Stimulated activated CD8-positive, alpha-beta memory T cell treated with anti-CD3 and anti-CD28 coated beads, Interleukin-15, amount 100 ng/mL, for 48 hours (primary cell): ENCODE results near the gene EN2.
"Not testable (repeated sequence)": the region's sequence is repeated elsewhere in the genome, so short reads cannot be mapped to it uniquely, and the experiment has no call there.

Experiments
- DNase-seq, 2 donors: peaks; one replicate each; pipeline ENCODE4 v3.0.0-alpha.2; 2020; ENCODE audit warnings: low read depth in 2 of 2

The EN2 gene

GRCh38 chr7:155425887-155426286, 32.0 kb upstream of the EN2 start:
- no peak for DNase-seq

- DNase-seq, result no peak
These were observed 31.2 kb upstream of the EN2 start for GRCh38 chr7:155426543-155427410.

DNA sequence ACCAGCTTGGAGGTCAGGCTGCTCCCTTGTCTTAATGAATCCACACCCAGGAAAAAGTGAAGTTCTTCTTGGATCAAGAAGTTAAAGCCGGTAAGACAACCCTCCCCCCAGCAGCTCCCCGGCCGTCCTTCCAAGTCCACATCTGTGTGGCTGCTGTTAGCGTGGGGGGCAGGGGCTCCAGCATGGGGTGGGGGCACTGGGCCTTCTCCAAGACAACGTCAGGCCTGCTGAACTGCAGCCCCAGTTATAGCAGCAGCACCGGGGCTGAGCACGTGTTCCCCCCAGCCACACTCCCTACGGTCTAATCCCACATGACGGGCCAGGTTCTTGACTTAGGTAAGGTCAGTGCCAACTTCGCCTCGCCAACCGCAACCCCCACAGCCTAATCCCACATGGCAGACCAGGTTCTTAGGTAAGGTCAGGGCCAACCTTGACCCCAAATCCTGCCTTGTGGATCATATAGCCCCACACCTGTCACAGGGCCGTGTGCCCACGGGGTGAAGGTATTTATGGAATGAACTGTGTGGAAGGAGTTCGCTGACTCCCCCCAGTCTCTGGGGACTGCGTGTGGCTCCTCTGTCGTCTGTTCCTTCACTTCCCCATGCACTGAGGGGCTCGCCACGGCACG, 30.4 kb upstream of the EN2 start:
- no peak for DNase-seq

DNA sequence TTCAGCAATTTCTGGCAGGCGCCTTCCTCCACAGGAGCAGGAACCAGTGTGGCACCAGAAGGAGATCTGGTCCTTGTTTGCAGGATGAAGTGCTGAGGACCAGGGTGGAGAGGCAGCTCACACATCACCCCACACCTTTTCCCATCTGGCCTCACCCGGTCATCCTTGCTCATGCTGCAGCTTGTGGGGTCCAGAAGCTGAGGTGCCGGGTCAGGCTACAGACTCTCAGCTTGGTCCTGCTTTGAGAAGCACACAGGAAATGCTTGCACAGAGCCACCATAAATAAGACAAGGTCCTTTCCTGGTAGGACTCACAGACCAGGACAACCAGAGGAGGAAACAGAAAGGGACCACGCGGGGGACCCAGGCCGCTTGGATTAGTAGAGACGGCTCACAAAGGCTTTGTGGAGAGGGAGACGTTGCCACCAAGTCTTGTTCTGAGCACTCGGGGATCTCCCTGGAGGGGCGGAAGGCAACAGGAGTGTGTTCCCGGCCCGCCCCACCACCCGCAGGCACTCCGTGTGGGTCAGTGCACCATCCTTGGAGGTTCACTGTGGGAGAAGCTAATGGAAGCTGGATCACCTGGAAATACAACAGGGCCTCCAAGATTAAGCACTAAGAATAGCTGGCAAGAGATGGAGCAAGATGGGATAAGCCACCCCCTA, 29.6 kb upstream of the EN2 start:
- no peak for DNase-seq

GRCh38 chr7:155429651-155430050, 28.3 kb upstream of the EN2 start:
- no peak for DNase-seq

DNA sequence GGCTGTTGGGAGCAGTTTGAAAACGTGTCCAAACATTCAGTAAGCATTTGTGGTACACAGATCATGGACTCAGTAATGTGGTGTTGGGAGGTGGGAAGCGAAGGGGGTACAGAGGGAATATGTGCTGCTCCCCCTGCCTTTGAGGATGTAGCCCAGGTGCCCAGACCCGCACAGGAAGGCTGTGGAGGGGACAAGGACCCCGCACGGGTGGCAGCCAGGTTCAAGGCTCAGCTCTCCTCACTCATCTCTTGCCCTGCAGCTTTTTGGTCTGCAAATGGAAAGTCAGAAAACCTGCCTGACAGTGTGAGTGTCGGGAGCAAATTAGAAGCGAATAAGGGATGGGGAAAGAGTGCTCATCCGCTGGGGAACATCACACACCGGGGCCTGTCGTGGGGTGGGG, 27.3 kb upstream of the EN2 start:
- DNase-seq, result no peak

GRCh38 chr7:155431231-155431630, 26.7 kb upstream of the EN2 start:
- DNase-seq, result no peak

GRCh38 chr7:155431711-155432110, 26.2 kb upstream of the EN2 start:
- no peak for DNase-seq

GRCh38 chr7:155435110-155435509, 22.8 kb upstream of the EN2 start:
- DNase-seq, result no peak

- no peak for DNase-seq
These were observed 20.1 kb upstream of the EN2 start for GRCh38 chr7:155437836-155438235.

DNA sequence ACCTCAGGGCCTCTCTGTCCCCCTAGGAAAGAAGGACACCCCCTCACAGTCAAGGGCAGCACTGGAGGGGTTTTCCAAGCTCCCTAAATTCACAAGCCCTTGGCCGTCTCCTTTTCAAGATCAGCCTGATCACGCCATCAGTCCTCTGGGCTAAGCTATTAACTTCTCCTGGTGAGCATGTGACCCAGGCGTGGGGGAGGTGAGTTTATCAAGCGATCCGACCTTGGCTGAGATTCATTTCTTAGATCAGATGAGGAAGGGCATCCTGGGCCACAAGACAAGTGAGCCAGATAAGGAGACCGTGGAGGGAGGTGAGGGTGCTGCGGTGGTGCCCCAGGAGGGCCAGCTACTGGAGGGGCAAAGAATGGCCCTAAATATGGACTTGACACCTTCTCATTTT, 19.2 kb upstream of the EN2 start:
- DNase-seq, result no peak

DNA sequence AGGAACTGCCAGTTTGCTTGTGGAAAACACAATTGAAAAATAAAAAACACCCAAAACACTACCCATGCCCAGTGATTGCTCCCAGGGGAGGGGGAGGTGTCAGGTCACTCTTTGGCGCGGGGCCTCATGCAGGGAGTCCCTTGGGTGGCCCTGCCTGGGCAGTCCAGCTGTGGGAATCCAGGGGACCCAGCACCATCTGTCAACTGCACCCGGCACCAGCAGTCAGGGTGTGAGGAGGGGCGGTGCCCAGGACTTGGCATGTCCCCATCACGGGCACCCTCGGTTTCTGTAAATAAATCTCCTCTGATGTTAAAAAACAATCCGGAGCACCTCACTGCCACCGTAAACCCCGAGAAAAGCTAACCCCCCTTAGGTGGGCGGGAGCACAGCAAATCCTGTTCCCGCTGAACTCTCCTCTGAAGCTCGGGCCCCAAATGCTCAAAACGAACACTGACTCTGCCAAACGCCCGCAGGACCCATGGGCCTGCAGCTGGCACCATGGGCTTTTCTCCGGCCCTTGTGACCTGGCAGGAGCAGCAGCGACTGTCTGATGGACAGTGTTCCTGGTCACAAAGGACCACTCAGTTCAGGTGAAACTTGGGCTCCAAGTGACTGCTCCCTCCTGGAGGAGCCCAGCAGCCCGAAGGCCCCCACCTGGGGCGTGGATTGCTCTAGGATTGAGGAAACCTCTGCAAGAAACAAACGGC, 18.5 kb upstream of the EN2 start:
- no peak for DNase-seq

DNA sequence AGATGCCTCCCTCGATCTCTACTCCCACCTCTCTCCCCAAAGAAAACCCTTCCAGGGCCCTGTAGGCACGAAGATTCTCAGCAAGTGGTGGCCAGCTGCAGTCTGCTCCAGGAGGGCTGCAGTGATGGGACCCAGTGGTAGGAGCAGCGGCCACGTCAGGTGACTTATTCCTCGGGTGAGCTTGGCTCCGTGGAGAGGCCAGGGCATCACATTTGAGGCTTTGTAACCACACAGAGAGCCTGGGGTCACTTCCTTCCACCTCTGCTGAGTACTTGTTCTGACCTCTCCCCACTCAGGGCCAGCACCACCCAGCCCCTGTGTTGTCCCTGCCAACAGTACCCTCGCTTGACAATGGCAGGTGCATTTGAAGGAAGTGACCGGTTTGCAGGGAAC, 17.9 kb upstream of the EN2 start:
- no peak for DNase-seq

- DNase-seq, result no peak
These were observed 16.1 kb upstream of the EN2 start for GRCh38 chr7:155441856-155442255.

GRCh38 chr7:155444746-155445145, 13.2 kb upstream of the EN2 start:
- DNase-seq, result no peak

DNA sequence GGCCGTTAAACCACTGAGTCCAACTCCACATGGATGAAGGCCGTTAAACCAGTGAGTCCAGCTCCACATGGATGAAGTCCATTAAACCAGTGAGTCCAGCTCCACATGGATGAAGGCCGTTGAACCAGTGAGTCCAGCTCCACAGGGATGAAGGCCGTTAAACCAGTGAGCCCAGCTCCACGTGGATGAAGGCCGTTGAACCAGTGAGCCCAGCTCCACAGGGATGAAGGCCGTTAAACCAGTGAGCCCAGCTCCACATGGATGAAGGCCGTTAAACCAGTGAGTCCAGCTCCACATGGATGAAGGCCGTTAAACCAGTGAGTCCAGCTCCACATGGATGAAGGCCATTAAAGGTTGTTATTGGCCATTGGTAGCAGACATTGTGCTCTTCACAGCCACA, 12.3 kb upstream of the EN2 start:
- DNase-seq, result not testable (repeated sequence)

GRCh38 chr7:155447603-155448002, 10.3 kb upstream of the EN2 start:
- DNase-seq, result no peak

- no peak for DNase-seq
These were observed 9.3 kb upstream of the EN2 start for GRCh38 chr7:155448632-155449007.

- no peak for DNase-seq
These were observed 8.7 kb upstream of the EN2 start for GRCh38 chr7:155449008-155449868.

DNA sequence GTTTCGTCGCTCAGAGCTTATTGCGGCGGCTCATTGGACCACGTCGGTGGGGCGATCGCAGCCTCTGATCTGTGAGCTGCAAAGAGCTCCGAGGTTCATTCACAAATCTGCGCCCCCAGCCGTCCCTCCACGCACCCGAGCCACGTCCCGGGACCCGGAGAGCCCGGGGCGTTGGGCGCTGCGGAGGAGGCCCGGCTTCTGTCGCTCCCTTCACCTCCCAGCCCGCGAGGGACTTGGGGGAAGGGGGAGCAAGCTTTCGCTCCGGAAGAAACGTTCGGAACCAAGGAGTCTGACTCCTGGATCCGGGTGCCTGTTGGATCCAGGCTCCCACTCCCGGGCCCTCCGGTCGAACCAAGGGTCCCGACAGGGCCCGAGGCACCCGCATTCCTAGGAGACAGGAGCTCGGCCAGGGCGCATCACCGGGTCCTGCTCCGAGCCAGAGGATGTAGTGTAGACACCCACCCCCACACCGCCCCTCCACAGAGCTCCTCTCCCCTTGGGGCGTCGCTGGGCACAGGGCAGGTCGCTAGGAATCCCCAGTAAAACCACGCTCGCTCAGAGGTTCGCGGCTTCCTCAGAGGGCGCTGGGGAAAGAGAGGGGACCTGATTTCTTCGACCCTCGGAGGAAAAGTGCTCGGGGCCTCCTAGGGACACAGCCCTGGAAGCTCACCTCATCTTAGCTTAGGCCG, 7.9 kb upstream of the EN2 start:
- no peak for DNase-seq

DNA sequence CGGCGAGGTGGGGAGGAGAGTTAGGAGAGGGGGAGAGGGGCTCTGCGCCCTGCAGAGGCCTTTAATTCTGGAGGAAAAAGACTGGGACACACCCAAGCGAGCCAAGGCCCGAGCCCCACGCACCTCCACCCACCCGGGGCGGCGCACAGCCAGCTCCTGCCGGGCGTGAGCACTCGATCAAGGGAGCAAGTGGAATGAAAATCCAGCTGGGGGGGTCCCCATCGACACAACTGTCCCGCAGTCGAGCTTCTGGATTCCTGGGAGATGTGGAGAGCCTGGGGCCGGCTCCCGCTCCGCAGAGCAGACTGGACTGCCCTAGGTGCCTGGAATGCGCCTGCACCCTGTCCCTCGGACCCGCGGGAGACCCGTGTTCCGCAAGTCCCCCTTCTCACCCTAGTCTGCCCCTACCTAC, 7.4 kb upstream of the EN2 start:
- no peak for DNase-seq
